Stimulated activated CD8-positive, alpha-beta memory T cell treated with anti-CD3 and anti-CD28 coated beads, Interleukin-4, amount 100 ng/mL, for 1 hour (primary cell): ENCODE measurements around the gene AKAP11.

Experiments used
- DNase-seq, 2 donors: peaks; one replicate each; pipeline ENCODE4 v3.0.0-alpha.2; 2020; ENCODE audit warnings: low read depth in 2 of 2, low spot score in 1 of 2

The AKAP11 gene

GRCh38 chr13:42271337-42272114, 426 bp upstream of the AKAP11 start:
- peak; percentile 81 to 84 for DNase-seq

- no peak for DNase-seq
Observed at GRCh38 chr13:42272804-42273175, 838 bp downstream of the AKAP11 start.

- no peak for DNase-seq
Observed at GRCh38 chr13:42274386-42275097, 2.6 kb downstream of the AKAP11 start.

GRCh38 chr13:42275098-42275471, 3.1 kb downstream of the AKAP11 start:
- DNase-seq: no peak

- DNase-seq: no peak
Observed at GRCh38 chr13:42275506-42275905, 3.6 kb downstream of the AKAP11 start.

- DNase-seq: no peak
Observed at GRCh38 chr13:42276683-42277082, 4.7 kb downstream of the AKAP11 start.

- DNase-seq: no peak
Observed at GRCh38 chr13:42277618-42278276, 5.8 kb downstream of the AKAP11 start.

GRCh38 chr13:42279080-42279479, 7.1 kb downstream of the AKAP11 start:
- no peak for DNase-seq

- no peak for DNase-seq
Observed at GRCh38 chr13:42279986-42280385, 8.0 kb downstream of the AKAP11 start.

GRCh38 chr13:42280537-42280936, 8.6 kb downstream of the AKAP11 start:
- no peak for DNase-seq

GRCh38 chr13:42283574-42283973, 11.6 kb downstream of the AKAP11 start:
- no peak for DNase-seq

GRCh38 chr13:42284068-42284467, 12.1 kb downstream of the AKAP11 start:
- DNase-seq: no peak

- DNase-seq: no peak
Observed at GRCh38 chr13:42298392-42298791, 26.4 kb downstream of the AKAP11 start.

GRCh38 chr13:42305503-42305902, 33.6 kb downstream of the AKAP11 start:
- no peak for DNase-seq

- DNase-seq: no peak
Observed at GRCh38 chr13:42307461-42307860, 35.5 kb downstream of the AKAP11 start.

- no peak for DNase-seq
Observed at GRCh38 chr13:42312817-42313431, 41.0 kb downstream of the AKAP11 start.

GRCh38 chr13:42318570-42318969, 46.6 kb downstream of the AKAP11 start:
- no peak for DNase-seq

GRCh38 chr13:42320375-42320787, 48.4 kb downstream of the AKAP11 start:
- DNase-seq: no peak

GRCh38 chr13:42322806-42323205, 50.9 kb downstream of the AKAP11 start:
- no peak for DNase-seq

GRCh38 chr13:42324704-42325103, 52.8 kb downstream of the AKAP11 start:
- DNase-seq: no peak

- DNase-seq: no peak
Observed at GRCh38 chr13:42327725-42328124, 55.8 kb downstream of the AKAP11 start.

GRCh38 chr13:42328672-42329071, 56.7 kb downstream of the AKAP11 start:
- no peak for DNase-seq
